Measurements from ENCODE around the gene GAREM1. TPM values are rescaled to one million over a fixed set of nuclear protein-coding genes. Genes with fewer than 3 reads are reported as not detected.

The GAREM1 gene
- total and polyA plus RNA-seq, 9 of the 15 experiments (the other 6 are each of a cell fraction or from before 2014, with no cell fraction given): 0.03 to 0.33 (median 0.07) TPM; not detected in 1

GRCh38 chr18:32366586-32367538 lies 103.8 kb downstream of the GAREM1 start:
- Histone ChIP-seq H3K9me3 (replicated peaks; ENCODE audit: control insufficient read depth, insufficient read depth, low read depth, low read length) (no peaks in the 10 kb centered on the region), H3K9me1 (ENCODE audit: control insufficient read depth, insufficient read depth, low read length) (no peaks in the 10 kb centered on the region), H4K20me1 (replicated peaks; ENCODE audit: control insufficient read depth, insufficient read depth, low read length) (no peaks in the 10 kb centered on the region), H3K27ac (ENCODE audit: extremely low read depth, low read depth, low read length) (no peak overlapping the region), H3K4me1 (replicated peaks in 1 of 2; ENCODE audit: control insufficient read depth in 2 of 2, insufficient read depth in 2 of 2, low read length in 2 of 2) (no peaks in the 10 kb centered on the region), H3K79me2 (ENCODE audit: control insufficient read depth, insufficient read depth, low read length) (no peaks in the 10 kb centered on the region), H3K4me2 (ENCODE audit: insufficient read depth, low read length) (no peak overlapping the region), H2AFZ (ENCODE audit: low read depth, low read length) (no peak overlapping the region), H3K27me3 (ENCODE audit: control insufficient read depth in 2 of 2, insufficient read depth in 2 of 2, low read length in 2 of 2) (no peaks in the 10 kb centered on the region), H3K4me3 (no peak overlapping the region), H3K36me3 (ENCODE audit: control insufficient read depth, insufficient read depth, low read length) (no peaks in the 10 kb centered on the region), H3K9ac (ENCODE audit: insufficient read depth in 1 of 2, low read depth in 2 of 2, low read length in 2 of 2) (no peak overlapping the region)
- no TSS peak for BruUV-seq (replicated peaks)
- WGBS (ENCODE audit: insufficient coverage, low coverage, missing lambda C conversion rate): 0% methylated on average over 1 of the region's 1 CpG
- POLR2A ChIA-PET: no interaction called here
- ATAC-seq (no peak), DNase-seq (ENCODE audit: extremely low read depth in 1 of 4, low spot score in 3 of 4) (no peak), FAIRE-seq (no peak)
- intact Hi-C loops (cut with micrococcal nuclease): no loop called here
- TF ChIP-seq TARDBP (IDR thresholded peaks at IDR 0.05): no peak
- TF ChIP-seq ZNF740 (CRISPR knock-in tag; IDR thresholded peaks at IDR 0.05): no peak
- TF ChIP-seq ZNF740 (tag; IDR thresholded peaks at IDR 0.05): no peak
- no peak for TF ChIP-seq ZNF3 (CRISPR knock-in tag; IDR thresholded peaks at IDR 0.05)
- TF ChIP-seq LARP7 (IDR thresholded peaks at IDR 0.05): no peak
- no peak for TF ChIP-seq ZNF511 (CRISPR knock-in tag; IDR thresholded peaks at IDR 0.05)
- CTCF ChIA-PET (ENCODE audit: low intra/inter-chr PET ratio): no interaction called here
- in situ Hi-C loops (cut with MboI): no loop called here
